ENCODE results near the gene CTU2.

The CTU2 gene

GRCh38 chr16:88697116-88697830 is 9.0 kb upstream of the CTU2 start:
- no peak for DNase-seq (ENCODE audit: low read depth in 2 of 2)

GRCh38 chr16:88697831-88698615 is 8.3 kb upstream of the CTU2 start:
- DNase-seq (ENCODE audit: low read depth in 2 of 2) = no peak

- DNase-seq (ENCODE audit: low read depth in 2 of 2) = no peak
Measured at GRCh38 chr16:88698646-88699045, 7.7 kb upstream of the CTU2 start.

DNA sequence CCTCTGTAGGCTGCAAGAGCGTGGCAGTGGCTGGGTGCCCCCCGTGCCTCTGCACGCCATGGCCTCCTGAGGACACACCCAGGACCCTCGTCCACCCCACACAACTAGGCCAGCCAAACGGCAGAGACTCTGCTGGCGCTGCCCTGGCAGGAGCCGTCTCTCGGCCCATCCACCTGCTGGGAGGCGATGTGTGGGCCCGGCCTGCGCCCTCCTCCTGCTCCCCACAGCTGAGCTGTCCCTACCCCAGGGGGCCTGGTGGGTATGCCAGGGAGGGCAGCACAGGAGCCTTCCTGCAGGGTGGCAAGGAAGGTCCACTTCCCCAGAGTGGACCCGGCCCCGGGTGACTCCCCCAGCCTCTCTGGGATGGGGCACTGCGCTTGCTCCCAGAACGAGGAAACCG is 7.1 kb upstream of the CTU2 start:
- DNase-seq (ENCODE audit: low read depth in 2 of 2) = no peak

DNA sequence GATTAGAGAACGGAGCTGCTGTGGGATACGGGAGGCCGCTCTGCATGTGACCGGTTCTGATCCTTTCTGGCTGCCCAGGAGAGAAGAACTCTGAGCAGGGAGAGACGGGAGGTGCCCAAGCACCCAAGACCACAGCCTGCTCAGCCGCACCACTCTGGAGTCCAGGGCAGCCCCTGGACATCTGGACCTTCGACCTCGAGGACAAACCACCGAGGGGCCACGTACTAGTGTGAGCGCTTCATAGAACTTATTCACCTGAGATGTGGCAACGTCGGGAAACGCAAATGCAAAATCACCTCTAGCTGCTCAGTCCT is 6.0 kb upstream of the CTU2 start:
- DNase-seq (ENCODE audit: low read depth in 2 of 2) = no peak

DNA sequence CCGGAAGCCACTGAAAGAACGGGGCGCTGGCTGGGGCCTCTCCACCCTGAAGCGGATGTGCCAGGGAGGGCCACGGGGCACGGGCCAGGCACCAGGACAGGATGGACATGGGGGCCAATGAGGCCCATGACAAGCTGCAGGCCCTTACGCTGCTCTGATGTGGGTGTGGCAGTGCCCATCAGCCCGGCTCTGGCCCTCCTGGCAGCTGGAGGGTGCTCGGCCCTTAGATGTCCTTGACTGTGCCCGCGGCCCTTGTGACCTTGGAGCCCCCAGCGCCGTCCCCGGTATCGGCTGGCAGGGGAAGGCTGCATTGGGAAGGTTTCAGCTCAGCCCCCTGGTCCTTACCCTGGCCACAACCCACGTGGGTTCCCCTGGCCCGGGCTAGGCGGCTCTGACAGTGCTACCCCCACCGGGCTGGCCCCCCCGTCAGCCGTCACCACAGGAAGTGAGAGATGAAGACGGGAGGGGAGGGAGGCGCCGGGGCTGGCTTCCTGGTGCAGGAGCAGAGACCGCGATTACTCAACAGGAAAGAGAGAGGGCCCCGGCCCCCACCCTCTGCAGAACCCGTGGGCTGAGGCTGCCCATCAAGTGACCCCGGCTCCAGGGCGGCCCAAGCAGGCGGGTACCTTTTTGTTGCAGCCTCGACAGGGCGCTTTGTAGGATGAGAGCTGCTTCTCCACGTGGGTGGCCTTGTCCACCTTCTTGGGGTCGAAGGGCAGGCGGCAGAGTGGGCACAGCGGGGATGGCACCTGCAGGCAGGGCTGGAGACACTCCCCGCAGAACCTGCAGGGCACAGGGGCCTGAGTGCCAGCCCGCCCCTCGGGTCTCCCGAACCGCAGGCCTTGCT is 5.4 kb upstream of the CTU2 start:
- peak; percentile 93 to 98 for DNase-seq (ENCODE audit: low read depth in 2 of 2)

GRCh38 chr16:88701581-88702370 is 4.5 kb upstream of the CTU2 start:
- no peak for DNase-seq (ENCODE audit: low read depth in 2 of 2)

- DNase-seq (ENCODE audit: low read depth in 2 of 2) = no peak
Measured at GRCh38 chr16:88702371-88703210, 3.7 kb upstream of the CTU2 start.

DNA sequence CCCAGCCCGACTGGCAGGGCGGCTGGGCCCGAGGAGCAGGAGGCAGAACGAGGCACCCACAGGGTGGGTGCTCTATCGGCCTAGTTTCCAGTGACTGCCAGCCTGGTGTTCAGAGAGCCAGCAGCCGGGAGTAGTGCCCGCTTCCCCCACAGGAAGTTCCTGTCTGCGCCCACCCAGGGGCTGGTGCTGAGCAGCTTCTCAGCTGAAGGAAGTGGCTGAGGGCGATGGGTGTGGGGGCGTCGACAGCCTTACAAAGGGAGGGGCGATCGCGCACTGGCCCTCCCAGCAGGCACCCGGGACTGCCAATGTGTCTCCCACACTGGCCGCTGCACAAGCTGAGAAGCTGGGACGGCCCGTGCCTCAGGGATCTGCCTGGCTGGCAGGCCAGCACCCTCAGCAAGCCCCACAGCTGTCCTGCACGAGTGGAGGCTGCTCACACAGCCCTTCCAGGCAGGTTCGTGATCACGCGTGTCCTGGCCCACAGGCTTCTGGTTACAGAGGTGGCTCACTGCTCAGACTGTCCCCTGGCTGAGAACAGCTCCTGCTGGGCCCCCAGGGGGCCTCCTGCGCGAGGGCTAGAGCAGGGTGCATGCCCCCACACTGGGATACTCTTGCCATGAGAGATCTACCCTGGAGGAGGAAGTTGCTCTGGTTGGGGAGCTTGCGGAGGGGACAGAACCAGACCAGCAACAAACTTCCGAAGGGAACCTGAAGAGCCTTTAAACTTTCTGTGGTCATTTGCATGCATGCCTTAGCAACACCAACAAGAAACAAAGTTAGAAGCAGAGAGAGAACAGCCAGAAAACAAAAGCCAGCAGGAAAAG is 2.6 kb upstream of the CTU2 start:
- peak; percentile 62 to 80 for DNase-seq (ENCODE audit: low read depth in 2 of 2)

DNA sequence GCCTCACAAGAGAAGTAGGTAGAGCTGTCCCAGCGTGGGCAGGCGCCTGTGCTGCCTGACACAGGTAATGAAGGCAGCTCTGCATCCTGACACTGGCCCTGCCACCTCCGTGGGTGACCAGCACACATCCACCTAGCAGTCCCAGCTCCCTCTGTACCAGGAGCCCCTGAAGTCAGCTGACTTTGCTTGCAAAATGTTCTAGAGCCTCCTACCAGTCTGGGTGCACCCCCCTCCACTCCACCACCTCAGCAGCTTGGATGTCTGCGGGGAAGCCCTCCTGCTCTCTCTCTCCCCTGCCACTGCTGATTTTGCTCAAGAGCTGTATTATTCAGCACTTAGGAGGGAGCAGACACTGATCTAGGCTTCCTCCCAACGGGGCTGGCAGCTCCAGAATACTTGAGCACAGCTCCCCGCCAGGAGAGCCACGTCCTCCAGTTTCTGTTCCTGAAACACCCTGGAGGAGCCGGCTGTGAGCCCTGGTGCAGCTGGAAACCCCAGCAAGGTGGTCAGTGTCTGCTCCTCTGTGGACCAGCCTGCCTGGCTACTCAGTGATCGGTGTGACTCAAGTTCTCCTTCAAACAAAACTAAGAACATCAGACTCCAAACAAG is 1.1 kb upstream of the CTU2 start:
- no peak for DNase-seq (ENCODE audit: low read depth in 2 of 2)

DNA sequence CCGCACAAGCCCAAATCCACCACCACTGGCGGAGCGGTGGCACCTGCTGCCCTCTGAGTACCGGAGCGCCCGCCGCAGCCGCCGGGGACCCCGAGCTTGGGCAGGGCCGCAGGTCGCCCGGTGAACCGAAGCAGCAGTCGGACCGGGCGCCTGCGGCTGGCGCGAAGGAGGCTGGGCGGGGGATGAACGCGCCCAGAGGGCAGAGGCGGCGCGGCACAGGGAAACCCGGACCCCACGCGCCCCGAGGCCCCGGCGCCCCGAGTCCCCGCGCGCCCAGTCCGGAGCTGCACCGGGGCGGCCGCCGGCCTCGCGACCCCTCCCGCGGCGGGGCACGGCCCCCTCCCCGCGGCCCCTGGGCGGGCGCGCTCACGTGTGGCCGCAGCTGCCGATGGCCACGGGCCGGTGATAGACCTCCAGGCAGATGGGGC is 488 bp upstream of the CTU2 start:
- no peak for DNase-seq (ENCODE audit: low read depth in 2 of 2)

GRCh38 chr16:88706965-88707826 is 893 bp downstream of the CTU2 start:
- DNase-seq (ENCODE audit: low read depth in 2 of 2) = no peak

GRCh38 chr16:88710556-88710955 is 4.3 kb downstream of the CTU2 start:
- DNase-seq (ENCODE audit: low read depth in 2 of 2) = no peak

GRCh38 chr16:88711750-88712340 is 5.5 kb downstream of the CTU2 start:
- no peak for DNase-seq (ENCODE audit: low read depth in 2 of 2)

DNA sequence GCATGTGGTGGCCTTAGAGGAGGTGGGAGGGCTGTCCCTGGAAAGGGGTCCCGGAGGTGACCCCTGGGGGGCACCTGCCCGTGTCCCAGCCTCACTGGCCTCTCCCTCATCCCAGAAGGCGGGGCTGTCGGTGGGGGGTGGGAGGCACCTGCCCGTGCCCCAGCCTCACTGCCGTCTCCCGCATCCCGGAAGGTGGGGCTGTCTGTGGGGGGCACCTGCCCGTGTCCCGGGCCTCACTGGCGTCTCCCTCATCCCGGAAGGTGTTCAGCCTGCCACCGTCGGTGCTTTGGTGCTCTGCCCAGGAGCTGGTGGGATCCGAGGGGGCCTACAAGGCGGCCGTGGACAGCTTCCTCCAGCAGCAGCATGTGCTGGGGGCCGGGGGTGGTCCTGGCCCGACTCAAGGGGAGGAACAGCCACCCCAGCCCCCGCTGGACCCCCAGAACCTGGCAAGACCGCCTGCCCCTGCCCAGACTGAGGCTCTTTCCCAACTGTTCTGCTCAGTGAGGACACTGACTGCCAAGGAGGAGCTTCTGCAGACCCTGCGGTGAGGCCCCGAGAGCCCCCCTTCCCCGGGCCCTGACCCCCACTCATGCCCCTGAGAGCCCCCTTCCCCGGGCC is 6.2 kb downstream of the CTU2 start:
- no peak for DNase-seq (ENCODE audit: low read depth in 2 of 2)

DNA sequence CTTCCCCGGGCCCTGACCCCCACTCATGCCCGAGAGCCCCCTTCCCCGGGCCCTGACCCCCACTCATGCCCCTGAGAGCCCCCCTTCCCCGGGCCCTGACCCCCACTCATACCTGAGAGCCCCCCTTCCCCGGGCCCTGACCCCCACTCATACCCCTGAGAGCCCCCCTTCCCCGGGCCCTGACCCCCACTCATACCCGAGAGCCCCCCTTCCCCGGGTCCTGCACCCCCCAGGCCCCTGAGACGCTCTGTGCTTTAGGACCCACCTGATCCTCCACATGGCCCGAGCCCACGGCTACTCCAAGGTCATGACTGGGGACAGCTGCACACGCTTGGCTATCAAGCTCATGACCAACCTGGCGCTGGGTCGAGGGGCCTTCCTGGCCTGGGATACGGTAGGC is 6.8 kb downstream of the CTU2 start:
- no peak for DNase-seq (ENCODE audit: low read depth in 2 of 2)

GRCh38 chr16:88713568-88714419 is 7.5 kb downstream of the CTU2 start:
- no peak for DNase-seq (ENCODE audit: low read depth in 2 of 2)

All from stimulated activated CD8-positive, alpha-beta memory T cell treated with anti-CD3 and anti-CD28 coated beads, Interleukin-7, amount 100 ng/mL, for 4 hours (primary cell).